SK-MEL-5 (cell line): ENCODE data around the gene BRPF3. TPM values are rescaled to one million over a fixed set of nuclear protein-coding genes. Genes with fewer than 3 reads are reported as not detected.

Source experiments
- DNase-seq: peaks from one replicate; pipeline ENCODE4 v3.0.0-alpha.2; 2016; ENCODE audit warnings: low read depth, low spot score
- in situ Hi-C: cut with HindIII; loops from 2 replicates; pipeline ENCODE4 v1.10.0; 2016; ENCODE audit warnings: low sequenced_read_pairs, high pct_unique_total_duplicates, low pct_unique_long_range_greater_than_20kb
- total RNA-seq: library from RNA; depleted of rRNA; stranded (reverse); fragments of >200 nt; shearing (Covaris generic); gene quantifications from 2 replicates; pipeline ENCODE4 v1.2.3, GENCODE V29; 2014; rRNA removed

The BRPF3 gene
- total RNA-seq, 1 experiment from 2014 or later = 5.3 TPM

GRCh38 chr6:36277946-36278470 is 81.5 kb downstream of the BRPF3 start:
- in situ Hi-C loops = no loop called here
- DNase-seq = peak; percentile 8

GRCh38 chr6:36280467-36280866 is 83.9 kb downstream of the BRPF3 start:
- no peak for DNase-seq
- in situ Hi-C loops = no loop called here

GRCh38 chr6:36280983-36281382 is 84.4 kb downstream of the BRPF3 start:
- in situ Hi-C loops = no loop called here
- no peak for DNase-seq

Other genes with a start within 250 kb of the BRPF3 start
- not detected in 2 replicates for gene SLC26A8, start 172.1 kb upstream of the BRPF3 start, total RNA-seq
- 28.2 and 28.7 TPM in 2 replicates for gene MAPK14, start 168.9 kb upstream of the BRPF3 start, total RNA-seq
- 0.05 TPM in 1 of 2 replicates, not detected in the other for gene MAPK13, start 66.2 kb upstream of the BRPF3 start, total RNA-seq
- gene PNPLA1, start 73.3 kb downstream of the BRPF3 start, total RNA-seq = not detected in 2 replicates
- gene BNIP5, start 140.1 kb downstream of the BRPF3 start, total RNA-seq = not detected in 2 replicates
- gene ETV7, start 190.9 kb downstream of the BRPF3 start, total RNA-seq = not detected in 2 replicates
- not detected in 2 replicates for gene PXT1, start 246.1 kb downstream of the BRPF3 start, total RNA-seq
- gene KCTD20, start 246.3 kb downstream of the BRPF3 start, total RNA-seq = 83.0 and 89.0 TPM in 2 replicates